ENCODE measurements around the gene GPAT2.
"Not testable (repeated sequence)": the region's sequence is repeated elsewhere in the genome, so short reads cannot be mapped to it uniquely, and the experiment has no call there.

- TF ChIP-seq CTCF (conservative IDR thresholded peaks at IDR 0.05; ENCODE audit: low read depth, low read length); EZH2 (IDR thresholded peaks at IDR 0.05; ENCODE audit: borderline replicate concordance, low read depth, low read length, poor library complexity, severe bottlenecking): not testable (repeated sequence)
Observed at GRCh38 chr2:96033997-96034396, 719 bp downstream of the GPAT2 start.
